Measurements from ENCODE around the gene DNALI1. TPM values are rescaled to one million over a fixed set of nuclear protein-coding genes. Genes with fewer than 3 reads are reported as not detected.
A peak's percentile ranks its signal among the peaks of the same experiment; 100 is the strongest.

DNALI1 gene
- total RNA-seq, 4 donors from 2014 or later, result 1.6 to 6.6 (median 3.7) TPM; not detected in 1

DNA sequence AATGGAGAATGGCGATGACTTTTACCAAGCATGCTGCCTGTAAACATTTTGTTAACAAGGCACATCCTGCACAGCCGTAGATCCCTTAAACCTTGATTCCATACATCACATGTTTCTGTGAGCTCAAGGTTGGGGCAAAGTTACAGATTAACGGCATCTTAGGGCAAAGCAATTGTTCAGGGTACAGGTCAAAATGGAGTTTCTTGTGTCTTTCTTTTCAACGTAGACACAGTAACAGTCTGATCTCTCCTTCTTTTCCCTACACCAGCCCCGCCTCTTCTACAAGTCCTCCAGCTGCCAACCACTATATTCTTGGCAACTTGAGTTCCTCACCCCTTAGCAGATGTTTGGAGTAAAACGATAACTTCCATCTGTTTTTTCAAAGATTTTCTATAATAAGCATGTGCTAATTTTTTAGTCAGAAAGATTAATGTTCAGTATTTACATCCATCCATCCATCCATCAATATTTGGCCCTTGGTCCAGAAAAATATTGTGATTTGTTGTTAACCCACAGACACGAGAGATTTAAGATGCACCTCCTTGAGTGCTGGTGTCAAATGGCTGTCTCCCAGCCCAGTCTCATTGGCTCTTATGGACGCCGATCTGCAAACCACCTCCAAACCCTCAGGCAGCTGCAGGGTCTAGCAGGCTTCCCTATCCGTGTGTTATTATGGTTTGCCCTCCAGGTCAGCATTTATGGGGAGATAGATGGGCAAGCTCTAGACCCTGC is 3.8 kb downstream of the DNALI1 start:
- Histone ChIP-seq H3K9me3 (no peaks in the 10 kb centered on the region), H3K36me3 (peaks cover 0 to 12% (median 0%) of the 10 kb centered on the region in 4 donors), H3K4me3 (no peak overlapping the region), H3K4me1 (peaks cover 7 to 18% (median 11%) of the 10 kb centered on the region in 4 donors), H3K27me3 (no peaks in the 10 kb centered on the region), H3K27ac (no peak overlapping the region)
- in situ Hi-C loops (cut with MboI; ENCODE audit: low pct_ligation_motif_present in 1 of 4, low pct_unique_long_range_greater_than_20kb in 1 of 4, low sequenced_read_pairs in 3 of 4), result no loop called here
- no peak for DNase-seq
- intact Hi-C loops (cut with DNase I; ENCODE audit: low total_unique reads), result loop anchor here (10.0 kb wide), 1 partner anchor 124 kb away; no protein-coding TSS in a partner anchor
- TF ChIP-seq CTCF (IDR thresholded peaks at IDR 0.05), result no peak
- TF ChIP-seq EP300 (IDR thresholded peaks at IDR 0.05; ENCODE audit: low read depth), result no peak
- TF ChIP-seq POLR2A (IDR thresholded peaks at IDR 0.05), result no peak
- TF ChIP-seq POLR2AphosphoS5 (IDR thresholded peaks at IDR 0.05), result no peak
- WGBS, 2 donors (ENCODE audit: low coverage in 1 of 2), result 55 to 78% methylated on average over 5 to 10 of the region's 10 CpGs

- peak in 1 of 3 donors; percentile 12 for TF ChIP-seq POLR2AphosphoS5 (IDR thresholded peaks at IDR 0.05)
- no peak for TF ChIP-seq POLR2A (IDR thresholded peaks at IDR 0.05)
- TF ChIP-seq CTCF (IDR thresholded peaks at IDR 0.05), result peak; percentile 37 to 52 (median 45)
- no peak for TF ChIP-seq EP300 (IDR thresholded peaks at IDR 0.05; ENCODE audit: low read depth)
- H3K27me3 ChIP-seq, result no peaks in the 10 kb centered on the region
- H3K4me1 ChIP-seq, result peaks cover 4 to 10% (median 7%) of the 10 kb centered on the region in 4 donors
- no peak overlapping the region for H3K27ac ChIP-seq
- no peak for DNase-seq
- no peak overlapping the region for H3K4me3 ChIP-seq
- peaks cover 0 to 19% (median 3%) of the 10 kb centered on the region in 4 donors for H3K36me3 ChIP-seq
- WGBS, 2 donors (ENCODE audit: low coverage in 1 of 2), result 63 to 88% methylated on average over 5 to 21 of the region's 21 CpGs
- intact Hi-C loops (cut with DNase I; ENCODE audit: low total_unique reads), result loop anchor here (10.0 kb wide), 1 partner anchor 123 kb away; no protein-coding TSS in a partner anchor
- H3K9me3 ChIP-seq, result no peaks in the 10 kb centered on the region
- in situ Hi-C loops (cut with MboI; ENCODE audit: low pct_ligation_motif_present in 1 of 4, low pct_unique_long_range_greater_than_20kb in 1 of 4, low sequenced_read_pairs in 3 of 4), result no loop called here
Observed at GRCh38 chr1:37561133-37562132, 4.7 kb downstream of the DNALI1 start.

DNA sequence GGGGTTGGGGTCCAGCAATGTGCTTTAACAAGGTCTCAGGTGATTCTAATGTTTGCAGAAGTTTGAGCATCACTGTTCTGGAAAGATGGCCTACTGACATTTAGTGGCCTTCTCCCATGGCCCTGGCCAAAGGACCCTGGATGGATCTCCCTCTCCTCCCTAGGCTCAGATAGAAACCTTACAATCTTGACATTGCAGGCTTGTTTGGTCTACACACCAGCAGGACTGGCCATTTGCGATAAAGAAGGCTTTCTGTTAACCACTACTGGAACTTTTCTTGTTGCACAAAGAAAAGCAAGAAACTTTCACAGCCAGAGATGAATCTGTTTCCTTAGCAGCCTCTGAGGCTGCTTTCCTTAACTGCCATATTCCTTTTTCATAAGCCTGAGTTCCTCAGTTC is 6.2 kb downstream of the DNALI1 start:
- intact Hi-C loops (cut with DNase I; ENCODE audit: low total_unique reads), result loop anchor here (10.0 kb wide), 1 partner anchor 122 kb away; no protein-coding TSS in a partner anchor
- Histone ChIP-seq H3K4me3 (no peak overlapping the region), H3K4me1 (peaks cover 0 to 4% (median 0%) of the 10 kb centered on the region in 4 donors), H3K27ac (peak overlapping the region in 1 of 4 donors; percentile 0), H3K27me3 (no peaks in the 10 kb centered on the region), H3K9me3 (no peaks in the 10 kb centered on the region), H3K36me3 (peaks cover 0 to 35% (median 10%) of the 10 kb centered on the region in 4 donors)
- DNase-seq, result no peak
- in situ Hi-C loops (cut with MboI; ENCODE audit: low pct_ligation_motif_present in 1 of 4, low pct_unique_long_range_greater_than_20kb in 1 of 4, low sequenced_read_pairs in 3 of 4), result no loop called here
- 100% methylated on average over 1 of the region's 1 CpG; no CpG with 5 or more reads in 1 of the 2 donors for WGBS, 2 donors (ENCODE audit: low coverage in 1 of 2)
- TF ChIP-seq POLR2AphosphoS5 (IDR thresholded peaks at IDR 0.05) (no peak), POLR2A (IDR thresholded peaks at IDR 0.05) (no peak), EP300 (IDR thresholded peaks at IDR 0.05; ENCODE audit: low read depth) (no peak), CTCF (IDR thresholded peaks at IDR 0.05) (no peak)

DNA sequence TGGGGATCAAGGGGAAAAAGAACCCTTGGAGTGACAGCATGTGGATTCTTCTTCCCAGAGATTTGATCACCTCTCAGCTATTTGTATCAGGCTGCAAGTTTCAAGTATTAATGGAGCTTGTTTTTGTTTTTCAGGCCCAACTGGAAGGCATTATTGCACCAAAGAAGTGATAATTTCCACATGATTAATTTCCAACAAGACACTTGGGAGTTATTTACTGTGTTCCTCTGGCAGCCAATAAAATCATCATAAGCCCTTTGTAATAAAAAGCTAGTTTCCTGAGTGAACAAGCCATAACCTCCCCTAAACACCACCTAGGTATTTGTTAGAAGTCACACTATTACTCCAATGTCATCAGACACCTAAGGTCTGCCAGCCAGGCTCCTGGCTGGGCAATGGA is 8.2 kb downstream of the DNALI1 start:
- in situ Hi-C loops (cut with MboI; ENCODE audit: low pct_ligation_motif_present in 1 of 4, low pct_unique_long_range_greater_than_20kb in 1 of 4, low sequenced_read_pairs in 3 of 4), result no loop called here
- peaks cover 0 to 4% (median 0%) of the 10 kb centered on the region in 4 donors for H3K4me1 ChIP-seq
- H3K36me3 ChIP-seq, result peaks cover 0 to 54% (median 15%) of the 10 kb centered on the region in 4 donors
- intact Hi-C loops (cut with DNase I; ENCODE audit: low total_unique reads), result loop anchor here (10.0 kb wide), 1 partner anchor 120 kb away; no protein-coding TSS in a partner anchor
- no peak overlapping the region for H3K27ac ChIP-seq
- H3K27me3 ChIP-seq, result no peaks in the 10 kb centered on the region
- DNase-seq, result no peak
- no peak overlapping the region for H3K4me3 ChIP-seq
- TF ChIP-seq POLR2A (IDR thresholded peaks at IDR 0.05), result no peak
- no peak for TF ChIP-seq CTCF (IDR thresholded peaks at IDR 0.05)
- no peak for TF ChIP-seq POLR2AphosphoS5 (IDR thresholded peaks at IDR 0.05)
- TF ChIP-seq EP300 (IDR thresholded peaks at IDR 0.05; ENCODE audit: low read depth), result no peak
- no peaks in the 10 kb centered on the region for H3K9me3 ChIP-seq

Measured in transverse colon (tissue), 4 donors.